Spleen (tissue), 11 donors: ENCODE results near the gene SP8. TPM values are rescaled to one million over a fixed set of nuclear protein-coding genes. Genes with fewer than 3 reads are reported as not detected.

ENCODE experiments used
- DNase-seq: peaks from one replicate; pipeline ENCODE4 v3.0.0-alpha.2; 2020
- H3K27ac ChIP-seq, 8 donors: fragments of 200-600 bp; sonication (generic) in 7 of 8; 1 replicate in 4 of 8; 2 replicates in 4 of 8; pipeline versions ENCODE4 v1.5.0 to v1.8.0; 2016 to 2021; ENCODE audit warnings: inconsistent platforms in 4 of 8, mild to moderate bottlenecking in 4 of 8, moderate library complexity in 1 of 8
- H3K27me3 ChIP-seq, 7 donors: fragments of 200-600 bp; sonication (generic) in 6 of 7; replicated peaks in 1 of 7; 1 replicate in 4 of 7; 2 replicates in 3 of 7; pipeline versions ENCODE4 v1.5.0 to v1.8.0; 2016 to 2021; ENCODE audit warnings: inconsistent platforms in 3 of 7, mild to moderate bottlenecking in 1 of 7
- H3K36me3 ChIP-seq, 6 donors: fragments of 200-600 bp; sonication (generic) in 5 of 6; 1 replicate in 4 of 6; 2 replicates in 2 of 6; pipeline versions ENCODE4 v1.5.0 to v1.8.0; 2016 to 2021; ENCODE audit warnings: inconsistent platforms in 2 of 6
- H3K4me1 ChIP-seq, 6 donors: fragments of 200-600 bp; sonication (generic) in 5 of 6; 1 replicate in 3 of 6; 2 replicates in 3 of 6; pipeline versions ENCODE4 v1.5.0 to v1.8.0; 2016 to 2021; ENCODE audit warnings: inconsistent platforms in 3 of 6
- H3K4me3 ChIP-seq, 8 donors: fragments of 200-600 bp; sonication (generic) in 7 of 8; 1 replicate in 4 of 8; 2 replicates in 4 of 8; pipeline versions ENCODE4 v1.5.0 to v1.8.0; 2016 to 2021; ENCODE audit warnings: inconsistent platforms in 4 of 8, mild to moderate bottlenecking in 4 of 8, moderate library complexity in 2 of 8
- H3K9me3 ChIP-seq, 8 donors: fragments of 200-600 bp; sonication (generic) in 7 of 8; 1 replicate in 4 of 8; 2 replicates in 4 of 8; pipeline versions ENCODE4 v1.5.0 to v1.8.0; 2016 to 2021; ENCODE audit warnings: inconsistent platforms in 4 of 8
- POLR2A ChIP-seq, 3 donors: fragments of 450-650 bp; IDR thresholded peaks; one replicate each; pipeline ENCODE4 v1.5.1; 2017; ENCODE audit warnings: antibody characterized with exemption in 3 of 3, mild to moderate bottlenecking in 1 of 3
- POLR2AphosphoS5 ChIP-seq, 3 donors: sonication (generic); formaldehyde crosslinking; IDR thresholded peaks; one replicate each; pipeline ENCODE4 v1.5.1; 2017; ENCODE audit warnings: antibody characterized with exemption in 3 of 3
- WGBS, 5 donors: extraction: QIAGEN DNeasy Blood & Tissue Kit in 3 of 5; methylation state at CpG; one replicate each; pipeline versions ENCODE4 v1.1.5 to v1.1.7; 2013 to 2018; 5-methylcytosine and 5-hydroxymethylcytosine counted together
- intact Hi-C: fragments of 100-400 bp; cut with DNase I; formaldehyde crosslinking; loops from one replicate; pipeline ENCODE4 v1.15.0; 2023; ENCODE audit warnings: low total_unique reads
- polyA plus RNA-seq, 3 donors: library from polyadenylated mRNA; stranded (reverse); fragments of 200-250 nt; gene quantifications; one replicate each; pipeline ENCODE4 v1.2.1, GENCODE V29; 2013
- total RNA-seq, 7 donors: library from RNA; depleted of rRNA in 3 of 7; stranded (reverse); fragments of >200 nt in 3 of 7; fragmentation: NEBNext Ultra II Directional in 4 of 7; extraction: Animal tissue kit (Norgen Biotek cat#: 25700) in 4 of 7; gene quantifications; one replicate each; pipeline versions ENCODE4 v1.1.0 to v1.2.1, GENCODE V29; 2016 to 2021
- TF ChIP-seq, protein P1 (sequence below), 11 experiments: fragments of 200-600 bp in 7 of 11; fragments of 450-650 bp in 4 of 11; sonication (generic) in 4 of 11; IDR thresholded peaks in 8 of 11; conservative IDR thresholded peaks in 3 of 11; 1 replicate in 7 of 11; 2 replicates in 4 of 11; pipeline versions ENCODE4 v1.4.0 to v1.8.0; 2016 to 2021; ENCODE audit warnings: antibody characterized with exemption in 11 of 11, inconsistent platforms in 4 of 11, mild to moderate bottlenecking in 1 of 11
- donor health status: healthy with polysubstance abuse.
- donor health status: DM: no; HTN: no; CAD: no; lungs with moderate emphysema.
- donor health status: DM: no; HTN: no; CAD: no.
- donor health status: Bipolar disorder and iron deficiency.
- donor health status: healthy.
- donor health status: DM: no; HTN: no; CAD: no.
- donor health status: DM: yes; HTN: yes; CAD: no.

SP8 gene
- total and polyA plus RNA-seq, 10 donors: not detected

DNA sequence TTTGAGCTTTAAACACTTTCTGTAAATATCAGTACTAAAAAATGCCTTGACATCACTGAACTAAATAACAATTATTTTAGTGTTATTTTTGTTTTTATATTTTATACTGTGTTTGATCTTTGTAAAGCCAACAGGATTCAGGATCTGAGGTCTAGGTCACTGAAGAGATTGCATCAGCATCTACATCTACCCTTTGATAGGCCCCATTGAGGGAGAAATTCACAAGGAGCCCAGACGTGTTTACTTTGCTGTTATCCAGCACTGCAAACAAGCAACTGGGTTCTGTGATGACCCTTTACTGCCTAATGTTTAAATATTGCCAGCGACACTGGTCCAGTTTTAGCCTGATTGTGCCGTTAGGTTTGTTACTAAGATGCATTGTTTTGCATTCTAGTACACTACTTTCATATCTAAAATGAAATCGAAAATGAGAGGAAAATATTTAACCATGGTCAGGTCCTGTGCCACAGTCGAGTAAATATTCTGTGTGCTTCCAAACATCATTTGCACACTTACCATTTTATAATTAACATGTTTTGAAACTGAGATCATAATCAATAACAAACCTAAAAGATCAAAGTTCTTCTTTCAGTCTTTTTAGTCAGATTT lies 48.7 kb downstream of the SP8 start:
- WGBS, 5 donors: 70 to 82% (median 78%) methylated on average over 5 of the region's 5 CpGs
- TF ChIP-seq, protein P1, sequence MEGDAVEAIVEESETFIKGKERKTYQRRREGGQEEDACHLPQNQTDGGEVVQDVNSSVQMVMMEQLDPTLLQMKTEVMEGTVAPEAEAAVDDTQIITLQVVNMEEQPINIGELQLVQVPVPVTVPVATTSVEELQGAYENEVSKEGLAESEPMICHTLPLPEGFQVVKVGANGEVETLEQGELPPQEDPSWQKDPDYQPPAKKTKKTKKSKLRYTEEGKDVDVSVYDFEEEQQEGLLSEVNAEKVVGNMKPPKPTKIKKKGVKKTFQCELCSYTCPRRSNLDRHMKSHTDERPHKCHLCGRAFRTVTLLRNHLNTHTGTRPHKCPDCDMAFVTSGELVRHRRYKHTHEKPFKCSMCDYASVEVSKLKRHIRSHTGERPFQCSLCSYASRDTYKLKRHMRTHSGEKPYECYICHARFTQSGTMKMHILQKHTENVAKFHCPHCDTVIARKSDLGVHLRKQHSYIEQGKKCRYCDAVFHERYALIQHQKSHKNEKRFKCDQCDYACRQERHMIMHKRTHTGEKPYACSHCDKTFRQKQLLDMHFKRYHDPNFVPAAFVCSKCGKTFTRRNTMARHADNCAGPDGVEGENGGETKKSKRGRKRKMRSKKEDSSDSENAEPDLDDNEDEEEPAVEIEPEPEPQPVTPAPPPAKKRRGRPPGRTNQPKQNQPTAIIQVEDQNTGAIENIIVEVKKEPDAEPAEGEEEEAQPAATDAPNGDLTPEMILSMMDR (IDR thresholded peaks at IDR 0.05 in 8 of 11, conservative IDR thresholded peaks at IDR 0.05 in 3 of 11): no peak
- TF ChIP-seq POLR2A (IDR thresholded peaks at IDR 0.05): no peak
- TF ChIP-seq POLR2AphosphoS5 (IDR thresholded peaks at IDR 0.05): no peak

DNA sequence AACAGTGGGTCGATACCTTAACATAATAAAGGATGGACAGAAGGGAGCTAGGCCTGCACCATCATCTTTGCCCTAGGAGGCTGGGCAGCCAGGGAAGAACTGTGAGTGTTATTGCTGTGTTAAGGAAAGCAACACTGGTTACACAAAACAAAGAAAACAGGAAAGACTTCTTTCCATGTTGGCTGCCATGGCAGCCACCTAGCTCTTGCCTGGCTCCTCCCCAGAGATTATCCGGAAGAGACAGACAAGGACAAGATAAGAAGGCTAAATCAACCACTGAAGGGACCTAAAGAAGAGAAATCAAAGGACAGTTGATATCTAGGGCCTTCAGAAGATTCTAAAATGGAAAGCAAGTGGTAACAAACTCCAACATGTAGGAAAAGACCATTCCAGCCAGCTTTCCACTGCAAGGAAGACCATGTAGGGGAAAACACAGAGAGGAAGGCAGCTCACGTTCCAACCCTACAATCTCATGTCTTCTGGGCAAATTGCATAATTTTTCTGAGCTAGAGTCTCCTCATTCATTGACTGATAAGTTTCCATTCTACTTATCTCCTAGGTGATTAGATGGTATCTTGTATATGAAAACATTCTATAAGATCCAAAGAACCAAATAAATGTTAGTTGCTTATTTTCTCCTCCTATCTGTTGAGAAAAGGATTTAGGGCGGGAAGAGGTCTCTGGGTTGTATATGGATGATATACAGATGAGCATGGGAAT lies 51.2 kb downstream of the SP8 start:
- Histone ChIP-seq H3K9me3 (no peaks in the 10 kb centered on the region), H3K4me1 (no peaks in the 10 kb centered on the region), H3K4me3 (no peak overlapping the region), H3K27ac (no peak overlapping the region), H3K27me3 (peaks cover 0 to 2% (median 0%) of the 10 kb centered on the region in 7 donors), H3K36me3 (no peaks in the 10 kb centered on the region)
- TF ChIP-seq POLR2AphosphoS5 (IDR thresholded peaks at IDR 0.05) (no peak), POLR2A (IDR thresholded peaks at IDR 0.05) (no peak)
- TF ChIP-seq, protein P1 (IDR thresholded peaks at IDR 0.05 in 8 of 11, conservative IDR thresholded peaks at IDR 0.05 in 3 of 11): no peak
- no peak for DNase-seq
- intact Hi-C loops: no loop called here
- 71 to 87% (median 83%) methylated on average over 4 of the region's 4 CpGs for WGBS, 5 donors

More for the DNA sequence above, 48.7 kb downstream of the SP8 start:
- Histone ChIP-seq H3K36me3 (no peaks in the 10 kb centered on the region), H3K4me1 (no peaks in the 10 kb centered on the region), H3K9me3 (no peaks in the 10 kb centered on the region), H3K4me3 (no peak overlapping the region), H3K27ac (no peak overlapping the region), H3K27me3 (peaks cover 0 to 8% (median 0%) of the 10 kb centered on the region in 7 donors)
- DNase-seq: no peak
- intact Hi-C loops: no loop called here

Other genes starting within 250 kb of the SP8 start
- under 1 TPM in 1 of 7 donors, not detected in 6; 0.26 TPM for gene ABCB5, start 171.2 kb downstream of the SP8 start, total RNA-seq
- gene ABCB5, start 171.2 kb downstream of the SP8 start, polyA plus RNA-seq: not detected